ENCODE measurements around the gene CCL4L2.
"Not testable (repeated sequence)": the region's sequence is repeated elsewhere in the genome, so short reads cannot be mapped to it uniquely, and the experiment has no call there.

CCL4L2 gene

DNA sequence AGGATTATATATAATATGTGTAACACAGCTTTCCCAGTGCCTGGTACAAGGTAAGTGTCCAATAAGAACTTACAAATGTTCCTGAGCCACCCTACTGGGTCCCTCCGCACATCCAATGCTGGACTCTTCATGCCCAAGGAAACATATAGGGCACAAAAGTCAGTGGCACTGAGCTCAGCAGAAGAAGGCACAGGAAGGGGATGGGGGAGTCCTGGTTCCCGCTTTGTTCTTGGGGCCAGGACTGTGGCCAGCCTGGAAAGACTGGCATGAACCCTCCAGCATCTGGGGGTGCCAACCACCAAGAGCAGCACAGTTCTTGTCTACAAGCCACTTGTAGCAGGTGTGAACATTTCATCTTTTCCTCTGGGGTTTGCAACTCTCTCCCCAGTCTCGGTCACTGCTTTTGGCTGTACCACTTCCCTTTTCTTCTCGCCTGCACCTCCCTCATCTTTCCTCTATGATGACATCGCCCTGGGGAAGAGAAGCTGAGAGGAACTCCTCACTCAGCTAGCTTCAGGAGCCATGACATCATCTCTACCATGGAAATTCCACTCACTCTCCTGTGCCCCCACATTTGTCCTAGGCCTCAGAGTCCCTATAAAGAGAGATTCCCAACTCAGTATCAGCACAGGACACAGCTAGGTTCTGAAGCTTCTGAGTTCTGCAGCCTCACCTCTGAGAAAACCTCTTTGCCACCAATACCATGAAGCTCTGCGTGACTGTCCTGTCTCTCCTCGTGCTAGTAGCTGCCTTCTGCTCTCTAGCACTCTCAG, at the start of gene CCL4L2:
Gene CCL4L2 (plus strand): TSS at position 625 of the 773 bp plus-strand sequence.
- not testable (repeated sequence) for DNase-seq

GRCh38 chr17:36168836-36169235, 42.0 kb upstream of the CCL4L2 start:
- DNase-seq = not testable (repeated sequence)

DNA sequence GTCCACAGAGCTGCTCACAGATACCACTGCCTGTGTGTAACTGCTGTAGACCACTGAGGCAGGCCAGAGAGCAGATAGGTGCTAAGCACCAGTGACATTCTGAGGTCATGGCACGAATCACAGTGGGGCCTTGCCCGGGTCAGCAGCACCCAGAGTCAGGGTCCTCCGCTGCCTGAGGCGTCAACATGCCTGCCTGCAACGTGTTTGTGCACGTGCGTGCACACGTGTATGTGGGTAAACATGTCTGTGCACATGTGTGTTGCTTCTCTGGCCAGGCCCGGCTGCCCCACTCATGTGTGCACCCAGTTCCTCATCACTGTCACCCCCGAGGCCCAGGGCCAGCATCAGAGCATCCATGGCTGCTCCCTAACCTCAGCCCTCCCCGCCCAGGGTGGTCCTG, 34.3 kb upstream of the CCL4L2 start, which contains the start of gene TBC1D3B:
Gene TBC1D3B (minus strand): TSS at position 101 of the 400 bp plus-strand sequence. CDS start 1,586 bp downstream, outside the sequence.
- not testable (repeated sequence) for DNase-seq

DNA sequence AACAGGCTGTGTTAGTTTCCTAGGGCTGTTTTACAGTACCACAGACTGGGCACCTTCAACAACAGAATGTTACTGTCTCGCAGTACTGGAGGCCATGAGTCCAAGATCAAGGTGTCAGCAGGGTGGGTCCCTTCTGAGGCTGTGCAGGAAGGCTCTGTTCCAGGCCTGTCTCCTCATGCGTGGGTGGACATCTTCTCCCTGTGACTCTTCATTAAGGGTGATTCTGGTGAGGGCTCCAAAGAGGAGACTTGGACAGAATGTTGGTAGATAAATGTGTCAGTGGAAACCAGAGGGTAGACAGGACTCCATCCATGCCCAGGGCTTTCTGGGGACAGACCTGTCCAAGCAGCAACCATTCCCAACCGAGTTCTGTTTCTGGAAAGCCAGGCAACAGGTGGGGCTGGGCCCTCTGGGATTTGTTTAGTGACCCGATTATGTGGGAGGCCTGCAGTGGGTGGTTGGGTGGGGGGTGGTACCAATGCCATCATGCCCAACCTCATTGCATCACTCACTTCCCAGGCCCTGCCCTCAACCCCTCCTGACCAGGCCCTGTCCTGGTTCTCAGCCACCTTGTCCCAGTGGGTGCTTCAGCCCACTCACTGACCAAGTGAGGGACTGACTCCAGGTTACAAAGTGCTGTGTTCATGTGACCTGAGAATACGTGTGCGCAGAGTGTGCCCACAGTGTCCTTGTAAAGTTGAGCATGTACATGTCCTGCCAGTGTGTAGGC, 29.3 kb upstream of the CCL4L2 start:
- not testable (repeated sequence) for DNase-seq

DNA sequence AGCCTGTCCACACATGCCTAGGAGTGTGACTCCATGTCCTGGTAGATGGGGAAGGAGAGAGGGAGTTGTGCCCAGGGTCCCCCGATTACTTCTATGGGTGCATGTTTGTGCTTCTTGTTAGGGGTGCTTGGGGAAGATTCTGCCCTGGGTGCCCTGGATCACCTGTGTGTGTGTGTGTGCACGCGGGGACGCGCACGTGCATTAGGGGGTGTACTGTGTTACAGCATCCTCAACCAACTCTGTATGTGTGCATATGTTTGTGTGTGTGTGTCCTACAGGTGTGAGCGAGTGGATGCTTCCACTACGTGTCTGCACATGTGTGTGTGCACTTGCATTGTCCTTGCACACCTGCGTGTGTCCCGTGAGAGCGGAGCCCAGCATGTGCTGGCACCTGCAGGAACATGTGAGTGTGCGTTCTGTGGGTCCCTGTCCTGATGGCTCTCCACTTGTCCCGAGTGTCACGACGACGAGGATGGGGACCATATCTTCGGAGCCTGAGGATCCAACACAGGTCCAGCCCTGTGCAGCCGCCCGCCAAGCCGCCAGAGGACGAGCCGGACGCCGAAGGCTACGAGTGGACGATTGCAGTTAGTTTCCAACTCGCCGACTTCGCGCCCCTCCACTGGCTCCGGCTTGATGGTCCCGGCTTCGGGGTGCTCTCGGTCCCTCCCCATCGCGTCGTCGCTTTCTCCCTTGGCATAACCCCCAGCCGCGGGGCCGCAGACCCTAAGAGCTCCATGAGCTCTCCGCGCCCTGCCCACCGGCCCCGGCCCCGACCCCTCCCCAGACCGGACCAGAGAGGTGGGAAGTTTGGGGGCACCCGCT, 28.5 kb upstream of the CCL4L2 start:
- DNase-seq = no peak

DNA sequence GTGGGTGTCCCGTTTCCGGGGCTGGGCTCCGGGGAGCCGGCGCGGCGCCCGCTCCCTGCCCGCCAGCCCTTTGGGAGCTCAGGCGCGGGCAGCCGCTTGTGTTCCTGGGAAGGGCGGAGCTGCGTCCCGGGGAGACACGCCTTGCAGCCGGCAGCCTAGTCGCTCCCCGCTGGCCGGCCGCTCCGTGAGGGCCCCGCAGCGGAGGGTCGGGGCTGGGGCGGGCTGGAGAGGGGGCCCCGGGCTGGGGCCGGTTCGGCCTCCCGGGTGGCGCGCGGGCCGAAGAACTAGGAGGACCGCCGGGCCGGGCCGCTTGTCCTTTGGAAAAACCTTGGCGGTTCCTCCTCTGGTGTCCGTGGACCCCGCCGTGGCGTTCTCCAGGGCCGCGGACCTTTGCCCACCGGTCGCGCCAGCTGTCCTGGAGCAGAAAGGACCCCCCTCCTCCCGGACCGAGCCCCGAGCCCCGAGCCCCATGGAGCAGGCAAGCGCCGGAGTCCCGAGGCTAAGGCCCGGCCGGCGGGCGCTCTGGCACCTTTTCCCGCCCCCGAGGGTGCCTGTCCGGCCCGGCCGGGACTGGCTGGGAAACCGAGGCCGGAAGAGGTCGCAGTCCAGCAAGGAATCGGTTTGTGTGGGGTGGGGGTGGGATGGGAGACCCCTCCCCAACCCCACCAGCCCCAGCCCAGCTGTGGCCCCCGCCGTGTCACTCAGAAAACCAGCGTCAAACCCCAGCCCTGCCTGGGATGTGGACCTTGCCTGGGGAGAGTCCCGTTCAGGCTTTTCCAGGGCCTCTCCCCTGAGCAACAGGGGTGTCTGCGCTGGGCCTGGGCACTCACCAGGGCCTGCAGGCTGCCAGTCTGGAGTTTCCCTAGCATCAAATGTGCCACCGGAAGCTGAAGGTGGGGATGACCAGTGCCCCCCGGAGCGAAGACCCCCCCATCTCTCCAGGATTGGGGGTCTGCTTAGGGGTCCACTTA, 27.6 kb upstream of the CCL4L2 start:
- DNase-seq = peak in 1 of 2 experiments; percentile 52

DNA sequence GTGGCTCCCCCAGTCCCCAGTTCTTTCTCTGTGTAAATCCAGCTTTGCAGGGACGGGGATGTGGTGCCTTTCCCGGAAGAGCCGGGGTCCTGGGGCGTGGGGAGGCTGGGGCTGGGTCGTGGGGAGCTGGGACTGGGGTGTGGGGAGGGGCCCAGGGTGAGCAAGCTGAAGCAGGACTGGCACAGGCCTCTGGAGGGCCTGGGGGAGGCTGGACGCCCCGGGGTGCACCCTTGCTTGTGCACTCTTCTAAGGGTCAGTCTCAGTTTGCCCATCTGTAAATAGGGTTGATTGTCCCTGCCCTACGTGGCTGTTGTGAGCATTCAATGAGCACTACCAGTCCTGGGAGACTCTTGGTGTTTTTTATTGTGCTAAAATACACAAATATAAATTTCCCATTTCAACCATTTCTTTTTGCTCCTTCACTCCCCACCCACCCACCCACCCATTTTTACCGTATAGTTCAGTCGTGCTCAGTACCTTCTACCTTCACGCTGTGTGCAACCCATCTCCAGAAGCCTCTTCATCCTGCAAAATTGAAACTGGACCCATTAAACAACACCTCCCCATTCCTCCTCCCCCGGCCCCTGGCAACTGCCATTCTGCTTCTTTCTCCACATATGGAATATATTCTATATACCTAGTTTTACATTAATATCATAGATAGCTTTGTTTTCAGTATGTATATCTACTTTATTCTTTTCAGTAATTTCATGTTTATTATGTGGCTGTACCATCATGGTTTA, 26.7 kb upstream of the CCL4L2 start:
- no peak for DNase-seq

DNA sequence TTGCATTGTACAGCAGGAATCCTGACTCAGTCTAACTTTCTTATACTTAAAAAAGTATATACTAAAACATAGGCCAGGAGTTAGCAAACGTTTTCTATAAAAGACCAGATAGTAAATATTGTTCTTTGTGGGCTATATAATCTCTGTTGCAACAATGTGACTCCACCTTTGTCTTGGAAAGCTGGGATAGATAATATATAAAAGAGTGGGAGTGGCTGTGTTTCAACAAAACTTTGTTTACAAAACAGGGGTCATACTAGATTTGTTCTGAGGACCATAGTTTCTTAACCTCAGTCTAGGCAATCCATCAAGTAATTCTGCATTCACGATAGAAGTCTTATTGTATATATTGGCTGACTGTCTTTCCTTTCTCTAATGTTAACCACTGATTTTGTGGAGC, 25.4 kb upstream of the CCL4L2 start:
- DNase-seq = no peak

DNA sequence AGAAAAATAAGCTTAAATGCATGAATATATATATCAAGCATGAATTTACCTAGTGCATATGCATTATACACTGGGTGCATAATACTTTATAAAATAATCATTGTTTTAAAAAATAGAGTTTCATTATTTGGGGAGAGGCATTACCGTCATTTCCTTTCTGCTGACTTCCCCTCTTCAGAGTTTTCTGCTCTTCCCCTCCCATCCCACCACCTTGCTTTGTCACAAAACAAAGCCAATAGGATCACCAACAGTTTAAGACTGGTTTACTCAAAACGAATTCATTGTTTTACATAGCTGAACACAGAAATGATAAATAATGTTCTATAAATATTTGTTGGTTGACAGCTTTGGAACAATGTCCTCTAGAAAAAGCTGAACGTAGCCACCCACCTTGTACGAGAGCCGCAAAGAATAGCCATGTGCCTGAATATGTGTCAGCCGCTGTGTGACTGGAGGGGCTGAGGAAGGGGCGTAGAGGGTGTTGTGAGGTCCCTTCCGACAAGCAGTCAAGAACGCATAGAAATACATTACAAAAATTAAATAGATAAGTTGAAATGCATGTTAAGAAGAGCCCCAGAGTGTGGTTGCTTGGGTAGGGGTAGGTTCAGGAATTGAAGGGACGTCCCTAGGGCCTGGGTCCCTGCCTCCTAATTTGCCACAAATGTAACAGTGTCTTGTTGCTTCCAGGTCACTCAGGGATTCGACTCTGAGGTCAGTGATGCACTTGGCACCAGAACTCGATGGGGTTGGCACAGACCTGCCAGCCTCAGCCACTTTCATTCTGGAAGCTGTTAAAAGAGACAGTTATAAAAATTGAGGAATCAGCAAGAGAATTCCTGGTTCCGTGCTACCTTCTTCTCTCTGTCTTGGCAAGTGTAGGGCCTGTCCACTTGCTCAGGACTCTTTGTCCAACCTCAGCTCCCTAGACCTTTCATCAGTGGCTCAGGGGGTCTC, 23.8 kb upstream of the CCL4L2 start:
- DNase-seq = not testable (repeated sequence)

DNA sequence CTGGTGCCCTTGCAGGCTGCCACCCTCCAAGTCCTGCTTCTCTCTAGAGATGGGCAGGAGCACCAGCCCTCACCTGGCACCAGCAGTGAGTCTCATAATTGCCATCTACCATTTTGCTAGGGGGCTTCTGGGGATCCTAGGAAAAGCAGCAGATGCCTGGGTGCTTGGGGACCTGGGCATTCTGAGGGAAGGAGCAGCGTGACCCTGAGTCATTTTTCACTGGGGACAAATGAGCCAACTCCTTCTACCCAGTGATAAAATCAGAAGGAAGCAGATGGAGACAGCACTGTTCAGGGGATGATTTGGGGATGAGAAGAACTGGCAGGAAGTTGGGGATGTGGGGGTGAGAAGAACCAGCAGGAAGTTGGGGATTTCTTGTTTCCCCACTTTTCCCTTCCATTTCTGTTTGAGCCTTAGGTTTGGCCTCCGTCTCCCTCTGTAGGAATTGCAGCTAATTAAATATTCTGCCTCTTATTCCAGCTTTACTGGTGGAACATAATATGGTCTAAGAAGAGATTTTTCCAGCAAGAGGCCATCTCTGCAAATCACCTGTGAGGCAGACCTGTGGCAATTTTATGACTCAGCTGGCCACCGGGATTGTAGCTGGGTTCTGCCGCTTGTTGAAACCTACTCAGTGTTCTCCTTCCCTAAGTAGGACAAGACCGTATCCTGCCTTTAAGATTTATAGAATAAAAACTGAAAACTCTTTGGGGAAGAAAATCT, 22.8 kb upstream of the CCL4L2 start:
- DNase-seq = not testable (repeated sequence)

- no peak for DNase-seq
Measured at GRCh38 chr17:36188891-36189306, 22.0 kb upstream of the CCL4L2 start.

DNA sequence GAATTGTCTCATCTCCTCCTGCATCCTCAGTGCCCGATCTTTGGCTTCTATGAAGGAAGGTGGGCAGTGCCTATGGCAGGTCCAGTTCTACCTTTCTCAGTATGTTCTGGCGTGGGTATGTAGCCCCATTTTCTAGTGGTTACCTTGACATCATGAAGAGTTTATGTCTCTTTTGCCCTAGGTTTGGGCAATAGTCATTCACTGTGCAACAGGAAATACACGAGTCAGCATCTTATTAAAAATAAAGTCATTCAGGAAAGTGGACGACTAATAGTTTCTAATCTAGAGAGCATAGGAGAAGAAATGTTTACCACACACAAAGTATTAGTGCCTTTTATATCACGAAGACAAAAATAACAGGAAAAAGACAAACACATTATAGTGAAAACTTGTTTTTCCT, 20.9 kb upstream of the CCL4L2 start:
- DNase-seq = not testable (repeated sequence)

DNA sequence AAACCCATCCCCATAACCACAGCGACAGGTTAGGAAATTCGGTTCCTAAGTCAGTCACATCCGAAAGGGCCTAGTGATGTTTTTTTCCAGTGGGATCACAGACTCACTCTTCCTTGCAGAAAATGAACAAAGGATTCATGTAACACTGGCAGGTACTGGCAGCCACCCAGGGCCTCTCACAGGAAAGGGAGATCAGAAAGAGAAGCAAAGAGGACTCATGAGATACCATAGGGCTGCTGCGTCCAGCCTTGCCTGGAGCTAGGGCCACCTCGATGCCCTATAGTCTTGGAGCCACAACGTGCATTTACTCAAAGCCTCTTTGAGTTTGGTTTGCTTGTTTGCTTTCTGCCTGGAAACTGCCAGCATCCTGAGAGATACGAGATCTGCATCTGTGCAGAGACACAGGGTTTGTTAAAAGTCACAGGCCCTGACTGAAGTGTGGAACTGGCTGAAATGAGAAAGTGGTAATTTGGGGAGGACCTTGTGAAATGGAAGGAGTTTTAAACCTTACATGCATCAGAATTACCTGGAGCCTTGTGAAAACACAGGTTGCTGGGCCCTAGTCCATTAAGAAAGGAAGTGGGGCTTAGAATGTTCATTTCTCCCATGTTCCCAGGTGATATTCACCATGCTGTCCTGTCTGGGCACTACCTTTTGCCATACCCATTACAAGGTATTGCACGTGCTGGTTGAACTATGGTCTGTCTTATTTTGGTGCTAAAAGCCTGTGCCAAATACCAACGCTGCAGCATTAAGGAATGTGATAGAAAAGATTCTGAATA, 20.1 kb upstream of the CCL4L2 start:
- not testable (repeated sequence) for DNase-seq

DNA sequence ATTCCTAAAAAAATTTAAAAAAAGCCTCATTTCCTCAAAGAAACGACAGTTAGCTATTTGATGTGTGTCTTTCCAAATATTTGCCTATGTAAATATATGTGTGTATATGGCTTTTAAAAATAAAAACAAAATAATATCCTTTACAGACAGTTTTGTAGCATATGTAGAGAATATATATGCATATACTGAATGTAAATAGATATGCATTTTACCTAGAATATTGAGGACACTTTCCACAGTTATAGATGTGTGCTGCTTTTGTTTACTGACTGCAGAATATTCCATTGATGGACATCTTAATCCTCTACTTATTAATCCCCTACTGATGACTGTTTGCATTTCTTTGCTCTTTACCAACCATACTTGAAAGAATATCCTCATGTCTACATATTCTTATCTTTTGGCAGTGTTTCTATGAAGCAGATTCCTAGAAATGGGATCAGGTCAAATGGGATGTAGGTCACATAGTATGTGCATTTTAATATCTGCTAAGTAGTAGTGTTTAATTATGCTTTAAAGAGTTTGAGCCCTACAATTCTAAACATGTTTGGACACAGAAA, 17.6 kb upstream of the CCL4L2 start:
- no peak for DNase-seq

DNA sequence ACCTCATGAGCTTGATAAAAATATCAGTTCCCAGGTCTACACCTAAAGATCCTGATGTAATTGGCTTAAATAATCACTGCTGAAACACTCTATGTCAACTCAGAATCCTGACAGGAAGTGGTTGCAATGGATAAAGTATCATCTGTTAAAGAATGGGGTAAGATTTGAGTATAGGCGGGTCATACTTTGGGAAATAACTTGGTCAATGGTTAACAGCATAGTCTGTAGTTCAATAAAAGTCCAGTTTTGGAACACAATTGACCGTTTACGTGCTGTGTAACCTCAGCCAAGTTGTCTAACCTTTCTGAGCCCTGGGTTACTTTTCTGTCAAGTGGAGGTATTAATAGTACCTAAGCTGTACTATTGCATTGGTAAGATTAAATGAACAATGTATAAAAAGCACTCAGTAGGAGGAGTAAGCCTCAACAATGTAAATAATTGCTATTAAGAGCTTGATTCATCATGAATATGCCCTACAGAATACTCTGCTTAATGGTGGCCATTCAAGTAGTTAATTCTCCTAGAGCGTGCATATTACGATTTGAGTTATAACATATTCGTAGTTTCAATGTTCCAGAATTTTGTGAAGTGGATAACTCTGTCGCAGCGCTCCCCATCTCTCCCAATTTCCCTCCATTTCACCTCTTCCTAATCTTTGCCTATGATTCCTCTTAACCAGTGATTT, 16.6 kb upstream of the CCL4L2 start:
- not testable (repeated sequence) for DNase-seq

- DNase-seq = not testable (repeated sequence)
Measured at GRCh38 chr17:36194832-36195433, 15.9 kb upstream of the CCL4L2 start.

Measured in NCI-H1930 (cell line).